ENCODE data around the gene LVRN. TPM values are rescaled to one million over a fixed set of nuclear protein-coding genes. Genes with fewer than 3 reads are reported as not detected.
"Not testable (repeated sequence)": the region's sequence is repeated elsewhere in the genome, so short reads cannot be mapped to it uniquely, and the experiment has no call there.

LVRN gene, protein sequence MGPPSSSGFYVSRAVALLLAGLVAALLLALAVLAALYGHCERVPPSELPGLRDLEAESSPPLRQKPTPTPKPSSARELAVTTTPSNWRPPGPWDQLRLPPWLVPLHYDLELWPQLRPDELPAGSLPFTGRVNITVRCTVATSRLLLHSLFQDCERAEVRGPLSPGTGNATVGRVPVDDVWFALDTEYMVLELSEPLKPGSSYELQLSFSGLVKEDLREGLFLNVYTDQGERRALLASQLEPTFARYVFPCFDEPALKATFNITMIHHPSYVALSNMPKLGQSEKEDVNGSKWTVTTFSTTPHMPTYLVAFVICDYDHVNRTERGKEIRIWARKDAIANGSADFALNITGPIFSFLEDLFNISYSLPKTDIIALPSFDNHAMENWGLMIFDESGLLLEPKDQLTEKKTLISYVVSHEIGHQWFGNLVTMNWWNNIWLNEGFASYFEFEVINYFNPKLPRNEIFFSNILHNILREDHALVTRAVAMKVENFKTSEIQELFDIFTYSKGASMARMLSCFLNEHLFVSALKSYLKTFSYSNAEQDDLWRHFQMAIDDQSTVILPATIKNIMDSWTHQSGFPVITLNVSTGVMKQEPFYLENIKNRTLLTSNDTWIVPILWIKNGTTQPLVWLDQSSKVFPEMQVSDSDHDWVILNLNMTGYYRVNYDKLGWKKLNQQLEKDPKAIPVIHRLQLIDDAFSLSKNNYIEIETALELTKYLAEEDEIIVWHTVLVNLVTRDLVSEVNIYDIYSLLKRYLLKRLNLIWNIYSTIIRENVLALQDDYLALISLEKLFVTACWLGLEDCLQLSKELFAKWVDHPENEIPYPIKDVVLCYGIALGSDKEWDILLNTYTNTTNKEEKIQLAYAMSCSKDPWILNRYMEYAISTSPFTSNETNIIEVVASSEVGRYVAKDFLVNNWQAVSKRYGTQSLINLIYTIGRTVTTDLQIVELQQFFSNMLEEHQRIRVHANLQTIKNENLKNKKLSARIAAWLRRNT
- total RNA-seq (2014; rRNA removed; shearing (Covaris generic)): 0.39 and 0.45 TPM in 2 replicates
- 0.24 and 0.31 TPM in 2 replicates for polyA plus RNA-seq (2016; fragmentation: Nextera tagmentation; extraction: Ambion mirVana)
- long read RNA-seq: 0 reads

DNA sequence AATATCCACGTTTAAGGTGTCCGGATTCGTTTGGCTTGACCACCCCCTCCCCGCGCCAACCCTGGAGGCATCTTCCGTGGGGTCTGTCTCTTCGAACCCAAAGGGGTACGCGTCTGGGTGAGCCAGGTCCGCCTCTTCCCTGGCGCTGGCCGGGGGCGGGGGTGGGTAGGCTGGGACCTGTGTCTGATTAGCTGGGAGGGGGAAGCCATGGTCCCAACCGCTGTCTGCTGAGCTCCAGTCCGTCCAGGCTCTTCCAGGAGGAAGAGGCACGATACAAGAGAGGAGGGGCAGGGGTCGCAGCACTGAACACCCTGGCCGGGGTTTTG lies at the start of gene LVRN:
Gene LVRN (plus strand): TSS at position 237 of the 326 bp plus-strand sequence. CDS start 143 bp downstream, outside the sequence.
- H4K20me1 ChIP-seq (replicated peaks; ENCODE audit: insufficient read depth): no peaks in the 10 kb centered on the region
- H3K9me2 ChIP-seq (ENCODE audit: insufficient read depth): no peaks in the 10 kb centered on the region
- peaks cover 9% of the 10 kb centered on the region; the same call in 1 of the 2 replicates for H3F3A ChIP-seq (replicated peaks; ENCODE audit: low read depth)
- H3K36me3 ChIP-seq (ENCODE audit: insufficient read depth): no peaks in the 10 kb centered on the region
- Mint-ChIP-seq H3K27me3 (ENCODE audit: insufficient read depth, low read depth, poor library complexity) (peaks cover 43% of the 10 kb centered on the region), H3K9me3 (no peaks in the 10 kb centered on the region), H3K27ac (no peak within 1 kb of the TSS), H3K4me3 (peak within 1 kb of the TSS; percentile 57), H3K4me1 (0 out of 3 replicates have a peak, but pooled peaks cover 3% of the 10 kb centered on the region), H3K36me3 (ENCODE audit: low read depth) (no peaks in the 10 kb centered on the region)
- H3K27me3 ChIP-seq (ENCODE audit: insufficient read depth): peaks cover 78% of the 10 kb centered on the region
- H3K4me3 ChIP-seq: peak within 1 kb of the TSS; percentile 76
- H2AFZ ChIP-seq: peak within 1 kb of the TSS; percentile 100
- peaks cover 17% of the 10 kb centered on the region for H3K4me1 ChIP-seq (ENCODE audit: insufficient read depth)
- TF ChIP-seq ZNF114 (CRISPR knock-in tag; IDR thresholded peaks at IDR 0.05): no peak
- TF ChIP-seq, protein P1, sequence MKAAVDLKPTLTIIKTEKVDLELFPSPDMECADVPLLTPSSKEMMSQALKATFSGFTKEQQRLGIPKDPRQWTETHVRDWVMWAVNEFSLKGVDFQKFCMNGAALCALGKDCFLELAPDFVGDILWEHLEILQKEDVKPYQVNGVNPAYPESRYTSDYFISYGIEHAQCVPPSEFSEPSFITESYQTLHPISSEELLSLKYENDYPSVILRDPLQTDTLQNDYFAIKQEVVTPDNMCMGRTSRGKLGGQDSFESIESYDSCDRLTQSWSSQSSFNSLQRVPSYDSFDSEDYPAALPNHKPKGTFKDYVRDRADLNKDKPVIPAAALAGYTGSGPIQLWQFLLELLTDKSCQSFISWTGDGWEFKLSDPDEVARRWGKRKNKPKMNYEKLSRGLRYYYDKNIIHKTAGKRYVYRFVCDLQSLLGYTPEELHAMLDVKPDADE (IDR thresholded peaks at IDR 0.05): no peak
- TF ChIP-seq, protein P2, sequence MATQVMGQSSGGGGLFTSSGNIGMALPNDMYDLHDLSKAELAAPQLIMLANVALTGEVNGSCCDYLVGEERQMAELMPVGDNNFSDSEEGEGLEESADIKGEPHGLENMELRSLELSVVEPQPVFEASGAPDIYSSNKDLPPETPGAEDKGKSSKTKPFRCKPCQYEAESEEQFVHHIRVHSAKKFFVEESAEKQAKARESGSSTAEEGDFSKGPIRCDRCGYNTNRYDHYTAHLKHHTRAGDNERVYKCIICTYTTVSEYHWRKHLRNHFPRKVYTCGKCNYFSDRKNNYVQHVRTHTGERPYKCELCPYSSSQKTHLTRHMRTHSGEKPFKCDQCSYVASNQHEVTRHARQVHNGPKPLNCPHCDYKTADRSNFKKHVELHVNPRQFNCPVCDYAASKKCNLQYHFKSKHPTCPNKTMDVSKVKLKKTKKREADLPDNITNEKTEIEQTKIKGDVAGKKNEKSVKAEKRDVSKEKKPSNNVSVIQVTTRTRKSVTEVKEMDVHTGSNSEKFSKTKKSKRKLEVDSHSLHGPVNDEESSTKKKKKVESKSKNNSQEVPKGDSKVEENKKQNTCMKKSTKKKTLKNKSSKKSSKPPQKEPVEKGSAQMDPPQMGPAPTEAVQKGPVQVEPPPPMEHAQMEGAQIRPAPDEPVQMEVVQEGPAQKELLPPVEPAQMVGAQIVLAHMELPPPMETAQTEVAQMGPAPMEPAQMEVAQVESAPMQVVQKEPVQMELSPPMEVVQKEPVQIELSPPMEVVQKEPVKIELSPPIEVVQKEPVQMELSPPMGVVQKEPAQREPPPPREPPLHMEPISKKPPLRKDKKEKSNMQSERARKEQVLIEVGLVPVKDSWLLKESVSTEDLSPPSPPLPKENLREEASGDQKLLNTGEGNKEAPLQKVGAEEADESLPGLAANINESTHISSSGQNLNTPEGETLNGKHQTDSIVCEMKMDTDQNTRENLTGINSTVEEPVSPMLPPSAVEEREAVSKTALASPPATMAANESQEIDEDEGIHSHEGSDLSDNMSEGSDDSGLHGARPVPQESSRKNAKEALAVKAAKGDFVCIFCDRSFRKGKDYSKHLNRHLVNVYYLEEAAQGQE (IDR thresholded peaks at IDR 0.05; ENCODE audit: unreplicated experiment): no peak
- no peaks in the 10 kb centered on the region for H3K79me2 ChIP-seq (replicated peaks; ENCODE audit: insufficient read depth)
- peak within 1 kb of the TSS; percentile 95 for H3K4me2 ChIP-seq
- no peak within 1 kb of the TSS for H3K27ac ChIP-seq (ENCODE audit: low read depth)
- ATAC-seq: no peak; the same call in 1 of the 3 replicates
- DNase-seq (ENCODE audit: low spot score): no peak

DNA sequence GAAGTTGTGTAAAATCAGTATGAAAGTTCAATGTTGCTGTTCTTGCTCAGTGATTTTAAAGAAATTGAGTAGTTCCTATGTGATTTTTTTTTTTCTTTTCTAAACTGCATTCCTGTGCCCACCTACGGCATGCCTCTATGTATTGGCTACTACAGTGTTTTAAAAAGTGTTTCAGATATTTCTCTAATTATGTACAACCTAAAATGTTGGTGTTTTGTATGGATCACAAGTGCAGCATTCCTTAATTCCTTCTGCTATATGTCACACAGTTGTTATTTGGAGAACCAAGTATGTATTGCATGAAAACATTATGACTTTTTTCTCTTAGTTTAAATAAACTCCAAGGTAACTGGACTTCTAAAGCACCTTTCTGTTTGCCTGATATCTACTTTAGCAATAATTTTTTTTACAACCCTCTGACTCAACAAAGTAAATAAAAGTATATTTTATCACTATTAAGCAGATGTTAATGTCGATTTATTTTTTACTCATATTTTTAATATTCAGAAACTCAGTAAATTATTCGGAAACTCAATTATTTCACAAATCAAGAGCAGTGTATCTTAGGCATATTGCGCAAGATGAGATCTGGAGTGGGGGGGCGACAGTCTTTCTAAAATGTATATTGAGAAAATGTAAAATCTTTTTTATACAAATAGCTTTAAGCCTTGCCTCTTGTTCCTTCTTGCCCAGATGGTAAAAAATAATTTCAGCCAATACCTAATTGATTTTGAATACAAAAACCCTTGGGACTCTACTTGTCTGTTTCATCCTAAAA lies 48.5 kb upstream of the LVRN start:
- not testable (repeated sequence) for H3K9me2 ChIP-seq (ENCODE audit: insufficient read depth); H2AFZ ChIP-seq; H3K4me1 ChIP-seq (ENCODE audit: insufficient read depth); H3K4me1 Mint-ChIP-seq; ATAC-seq; H3K36me3 Mint-ChIP-seq (ENCODE audit: low read depth); DNase-seq (ENCODE audit: low spot score); H3K4me2 ChIP-seq; H4K20me1 ChIP-seq (replicated peaks; ENCODE audit: insufficient read depth); H3K4me3 Mint-ChIP-seq; H3K27ac ChIP-seq (ENCODE audit: low read depth); H3K79me2 ChIP-seq (replicated peaks; ENCODE audit: insufficient read depth); H3K27me3 ChIP-seq (ENCODE audit: insufficient read depth); H3K27ac Mint-ChIP-seq; H3K4me3 ChIP-seq; H3K27me3 Mint-ChIP-seq (ENCODE audit: insufficient read depth, low read depth, poor library complexity); H3K36me3 ChIP-seq (ENCODE audit: insufficient read depth); H3F3A ChIP-seq (replicated peaks; ENCODE audit: low read depth); H3K9me3 Mint-ChIP-seq
